GM11168 (cell line): Measurements from ENCODE around the gene ZNF700.
"Not testable (repeated sequence)": the region's sequence is repeated elsewhere in the genome, so short reads cannot be mapped to it uniquely, and the experiment has no call there.

Experiments used
- in situ Hi-C: fragments of 300-500 bp; cut with MboI; formaldehyde crosslinking; loops from one replicate; pipeline ENCODE4 v1.12.0; 2022; ENCODE audit warnings: low sequenced_read_pairs; ENCODE audit not compliant: unreplicated experiment

The ZNF700 gene

GRCh38 chr19:11935829-11936228 is 10.9 kb downstream of the ZNF700 start:
- in situ Hi-C loops: not testable (repeated sequence)

- in situ Hi-C loops: not testable (repeated sequence)
Measured at GRCh38 chr19:11938383-11938782, 13.5 kb downstream of the ZNF700 start.

- in situ Hi-C loops: not testable (repeated sequence)
Measured at GRCh38 chr19:11941361-11941887, 16.5 kb downstream of the ZNF700 start.

- in situ Hi-C loops: no loop called here
Measured at GRCh38 chr19:11942008-11942842, 17.3 kb downstream of the ZNF700 start.

GRCh38 chr19:11942843-11943108 is 17.9 kb downstream of the ZNF700 start:
- in situ Hi-C loops: no loop called here

GRCh38 chr19:11944656-11945055 is 19.7 kb downstream of the ZNF700 start:
- in situ Hi-C loops: no loop called here

GRCh38 chr19:11948646-11949045 is 23.7 kb downstream of the ZNF700 start:
- in situ Hi-C loops: no loop called here

GRCh38 chr19:11949201-11949600 is 24.3 kb downstream of the ZNF700 start:
- in situ Hi-C loops: no loop called here

- in situ Hi-C loops: not testable (repeated sequence)
Measured at GRCh38 chr19:11949614-11950080, 24.7 kb downstream of the ZNF700 start.

- in situ Hi-C loops: no loop called here
Measured at GRCh38 chr19:11950312-11950711, 25.4 kb downstream of the ZNF700 start.

GRCh38 chr19:11963566-11964355 is 38.9 kb downstream of the ZNF700 start:
- in situ Hi-C loops: no loop called here

GRCh38 chr19:11964496-11964857 is 39.6 kb downstream of the ZNF700 start:
- in situ Hi-C loops: no loop called here

GRCh38 chr19:11964858-11965645 is 40.1 kb downstream of the ZNF700 start, which contains the start of gene ZNF763:
Gene ZNF763 (plus strand): TSS chr19:11965040. CDS start chr19:11965209, 169 bp downstream.
- in situ Hi-C loops: no loop called here

- in situ Hi-C loops: no loop called here
Measured at GRCh38 chr19:11970174-11970573, 45.3 kb downstream of the ZNF700 start.

- in situ Hi-C loops: no loop called here
Measured at GRCh38 chr19:11971041-11971440, 46.1 kb downstream of the ZNF700 start.

- in situ Hi-C loops: no loop called here
Measured at GRCh38 chr19:11973019-11973810, 48.3 kb downstream of the ZNF700 start.

- in situ Hi-C loops: no loop called here
Measured at GRCh38 chr19:11978492-11979100, 53.7 kb downstream of the ZNF700 start.

GRCh38 chr19:11979527-11979926 is 54.6 kb downstream of the ZNF700 start:
- in situ Hi-C loops: no loop called here

- in situ Hi-C loops: no loop called here
Measured at GRCh38 chr19:11982526-11982925, 57.6 kb downstream of the ZNF700 start.
